ENCODE data around the gene SNAPIN. TPM values are rescaled to one million over a fixed set of nuclear protein-coding genes. Genes with fewer than 3 reads are reported as not detected.
A peak's percentile ranks its signal among the peaks of the same experiment; 100 is the strongest.

Gene SNAPIN
- total and polyA plus RNA-seq, 8 donors: 34.5 to 44.1 (median 38.4) TPM

GRCh38 chr1:153698020-153698922 lies 39.8 kb downstream of the SNAPIN start:
- Histone ChIP-seq H3K27ac (peak overlapping the region; percentile 80 to 88), H3K27me3 (no peaks in the 10 kb centered on the region), H3K4me3 (peak overlapping the region in 1 of 2 donors; percentile 21), H3K9me3 (no peaks in the 10 kb centered on the region), H3K4me1 (peaks cover 18 to 20% of the 10 kb centered on the region in 2 donors), H3K36me3 (no peaks in the 10 kb centered on the region)
- no peak for TF ChIP-seq CTCF (IDR thresholded peaks at IDR 0.05)
- ATAC-seq (peak; percentile 75), DNase-seq (peak; percentile 10 to 82 (median 55))
- intact Hi-C loops (cut with DNase I): no loop called here

GRCh38 chr1:153698923-153699714 lies 40.6 kb downstream of the SNAPIN start:
- Histone ChIP-seq H3K4me3 (no peak overlapping the region), H3K36me3 (no peaks in the 10 kb centered on the region), H3K4me1 (peaks cover 18 to 20% of the 10 kb centered on the region in 2 donors), H3K9me3 (no peaks in the 10 kb centered on the region), H3K27me3 (no peaks in the 10 kb centered on the region), H3K27ac (peak overlapping the region; percentile 80 to 88)
- no peak for TF ChIP-seq CTCF (IDR thresholded peaks at IDR 0.05)
- ATAC-seq (no peak), DNase-seq (no peak)
- intact Hi-C loops (cut with DNase I): no loop called here

GRCh38 chr1:153699768-153700167 lies 41.3 kb downstream of the SNAPIN start:
- Histone ChIP-seq H3K36me3 (no peaks in the 10 kb centered on the region), H3K4me3 (no peak overlapping the region), H3K4me1 (peaks cover 18 to 20% of the 10 kb centered on the region in 2 donors), H3K9me3 (no peaks in the 10 kb centered on the region), H3K27me3 (no peaks in the 10 kb centered on the region), H3K27ac (peak overlapping the region in 1 of 2 donors; percentile 80)
- intact Hi-C loops (cut with DNase I): no loop called here
- no peak for DNase-seq
- ATAC-seq: no peak
- TF ChIP-seq CTCF (IDR thresholded peaks at IDR 0.05): no peak

GRCh38 chr1:153705484-153705883 lies 47.0 kb downstream of the SNAPIN start:
- no peaks in the 10 kb centered on the region for H3K27me3 ChIP-seq
- DNase-seq (no peak), ATAC-seq (no peak)
- no peak overlapping the region for H3K27ac ChIP-seq
- H3K9me3 ChIP-seq: no peaks in the 10 kb centered on the region
- H3K4me3 ChIP-seq: no peak overlapping the region
- no peaks in the 10 kb centered on the region for H3K36me3 ChIP-seq
- intact Hi-C loops (cut with DNase I): no loop called here
- no peak for TF ChIP-seq CTCF (IDR thresholded peaks at IDR 0.05)
- H3K4me1 ChIP-seq: no peaks in the 10 kb centered on the region

- Histone ChIP-seq H3K4me1 (no peaks in the 10 kb centered on the region), H3K9me3 (no peaks in the 10 kb centered on the region), H3K36me3 (no peaks in the 10 kb centered on the region), H3K27me3 (no peaks in the 10 kb centered on the region), H3K27ac (no peak overlapping the region), H3K4me3 (no peak overlapping the region)
- DNase-seq (no peak), ATAC-seq (no peak)
- intact Hi-C loops (cut with DNase I): no loop called here
- no peak for TF ChIP-seq CTCF (IDR thresholded peaks at IDR 0.05)
Observed at GRCh38 chr1:153711026-153711425, 52.5 kb downstream of the SNAPIN start.

All from left lung (tissue), 10 donors.